Uterus (tissue), 4 donors: ENCODE data around the gene OR52J3. TPM values are rescaled to one million over a fixed set of nuclear protein-coding genes. Genes with fewer than 3 reads are reported as not detected.
"Not testable (repeated sequence)": the region's sequence is repeated elsewhere in the genome, so short reads cannot be mapped to it uniquely, and the experiment has no call there.

Experiments used
- DNase-seq, 2 donors: peaks; one replicate each; pipeline ENCODE4 v3.0.0-alpha.2; 2019 to 2020
- H3K27ac ChIP-seq, 2 donors: fragments of 200-600 bp; sonication (generic); 1 replicate in 1 of 2; 2 replicates in 1 of 2; pipeline ENCODE4 v1.5.1; 2016 to 2018
- H3K27me3 ChIP-seq, 2 donors: fragments of 200-600 bp; sonication (generic); one replicate each; pipeline ENCODE4 v1.5.1; 2018 to 2019; ENCODE audit warnings: control low read depth in 1 of 2
- H3K36me3 ChIP-seq, 2 donors: fragments of 200-600 bp; sonication (generic); one replicate each; pipeline ENCODE4 v1.5.1; 2019; ENCODE audit warnings: control low read depth in 1 of 2
- H3K4me1 ChIP-seq, 2 donors: fragments of 200-600 bp; sonication (generic); one replicate each; pipeline ENCODE4 v1.5.1; 2018 to 2019; ENCODE audit warnings: control low read depth in 1 of 2
- H3K4me3 ChIP-seq, 2 donors: fragments of 200-600 bp; sonication (generic); 1 replicate in 1 of 2; 2 replicates in 1 of 2; pipeline ENCODE4 v1.5.1; 2018 to 2019; ENCODE audit warnings: mild to moderate bottlenecking in 1 of 2
- H3K9me3 ChIP-seq, 2 donors: fragments of 200-600 bp; sonication (generic); one replicate each; pipeline ENCODE4 v1.5.1; 2019; ENCODE audit warnings: control low read depth in 1 of 2
- CTCF ChIP-seq, 4 experiments: fragments of 200-600 bp in 2 of 4; fragments of 450-650 bp in 2 of 4; sonication (generic) in 2 of 4; IDR thresholded peaks; one replicate each; pipeline ENCODE4 v1.5.1; 2016 to 2019; ENCODE audit warnings: antibody characterized with exemption in 4 of 4, mild to moderate bottlenecking in 2 of 4, moderate library complexity in 1 of 4
- POLR2A ChIP-seq, 2 donors: fragments of 450-650 bp; IDR thresholded peaks; one replicate each; pipeline ENCODE4 v1.6.1; 2016; ENCODE audit warnings: antibody characterized with exemption in 2 of 2, mild to moderate bottlenecking in 1 of 2, moderate library complexity in 1 of 2
- intact Hi-C: fragments of 100-400 bp; cut with DNase I; formaldehyde crosslinking; loops from one replicate; pipeline ENCODE4 v1.15.1; 2023; ENCODE audit warnings: low total_unique reads
- total RNA-seq, 4 donors: library from RNA; depleted of rRNA in 3 of 4; stranded (reverse); fragments of >200 nt in 3 of 4; gene quantifications; one replicate each; pipeline versions ENCODE4 v1.1.0 to v1.2.4, GENCODE V29; 2014 to 2023
- donor health status: DM: yes; HTN: yes; CAD: no.

Gene OR52J3
- total RNA-seq, 4 donors from 2014 or later = not detected

DNA sequence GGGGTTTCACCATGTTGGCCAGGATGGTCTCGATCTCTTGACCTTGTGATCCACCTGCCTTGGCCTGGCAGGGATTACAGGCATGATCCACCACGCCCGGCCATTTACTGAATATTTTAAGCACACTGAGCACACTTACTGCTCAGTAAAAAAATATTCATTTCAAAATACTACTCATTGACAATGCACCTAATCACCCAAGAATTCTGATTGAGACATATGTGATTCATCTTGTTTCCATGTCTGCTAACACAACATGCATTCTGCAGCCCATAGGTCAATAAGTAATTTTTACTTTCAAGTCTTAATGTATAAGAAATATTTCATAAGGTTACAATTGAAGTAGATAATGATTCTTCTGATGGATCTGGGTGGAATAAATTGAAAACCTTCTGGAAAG is 4.2 kb upstream of the OR52J3 start:
- no peak overlapping the region for H3K4me3 ChIP-seq
- no peaks in the 10 kb centered on the region for H3K27me3 ChIP-seq
- no peaks in the 10 kb centered on the region for H3K4me1 ChIP-seq
- intact Hi-C loops = no loop called here
- TF ChIP-seq CTCF (IDR thresholded peaks at IDR 0.05) (no peak), POLR2A (IDR thresholded peaks at IDR 0.05) (no peak)
- H3K9me3 ChIP-seq = no peaks in the 10 kb centered on the region
- H3K27ac ChIP-seq = no peak overlapping the region
- DNase-seq = no peak
- no peaks in the 10 kb centered on the region for H3K36me3 ChIP-seq

GRCh38 chr11:5043380-5043779 is 2.9 kb upstream of the OR52J3 start:
- Histone ChIP-seq H3K27ac (no peak overlapping the region), H3K36me3 (no peaks in the 10 kb centered on the region), H3K4me1 (no peaks in the 10 kb centered on the region), H3K4me3 (no peak overlapping the region), H3K27me3 (no peaks in the 10 kb centered on the region), H3K9me3 (no peaks in the 10 kb centered on the region)
- TF ChIP-seq CTCF (IDR thresholded peaks at IDR 0.05) (no peak), POLR2A (IDR thresholded peaks at IDR 0.05) (no peak)
- intact Hi-C loops = no loop called here
- DNase-seq = no peak

DNA sequence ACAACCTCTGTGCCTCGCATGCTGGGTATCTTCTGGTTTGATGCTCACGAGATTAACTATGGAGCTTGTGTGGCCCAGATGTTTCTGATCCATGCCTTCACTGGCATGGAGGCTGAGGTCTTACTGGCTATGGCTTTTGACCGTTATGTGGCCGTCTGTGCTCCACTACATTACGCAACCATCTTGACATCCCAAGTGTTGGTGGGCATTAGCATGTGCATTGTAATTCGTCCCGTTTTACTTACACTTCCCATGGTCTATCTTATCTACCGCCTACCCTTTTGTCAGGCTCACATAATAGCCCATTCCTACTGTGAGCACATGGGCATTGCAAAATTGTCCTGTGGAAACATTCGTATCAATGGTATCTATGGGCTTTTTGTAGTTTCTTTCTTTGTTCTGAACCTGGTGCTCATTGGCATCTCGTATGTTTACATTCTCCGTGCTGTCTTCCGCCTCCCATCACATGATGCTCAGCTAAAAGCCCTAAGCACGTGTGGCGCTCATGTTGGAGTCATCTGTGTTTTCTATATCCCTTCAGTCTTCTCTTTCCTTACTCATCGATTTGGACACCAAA is 516 bp downstream of the OR52J3 start:
- no peak overlapping the region for H3K4me3 ChIP-seq
- no peaks in the 10 kb centered on the region for H3K4me1 ChIP-seq
- TF ChIP-seq POLR2A (IDR thresholded peaks at IDR 0.05) = no peak
- TF ChIP-seq CTCF (IDR thresholded peaks at IDR 0.05) = no peak
- H3K36me3 ChIP-seq = no peaks in the 10 kb centered on the region
- intact Hi-C loops = no loop called here
- no peak overlapping the region for H3K27ac ChIP-seq
- H3K9me3 ChIP-seq = no peaks in the 10 kb centered on the region
- H3K27me3 ChIP-seq = no peaks in the 10 kb centered on the region
- no peak for DNase-seq

GRCh38 chr11:5058679-5059078 is 12.4 kb downstream of the OR52J3 start:
- DNase-seq, H3K27me3 ChIP-seq, intact Hi-C loops, H3K9me3 ChIP-seq, H3K4me1 ChIP-seq, H3K36me3 ChIP-seq, H3K27ac ChIP-seq, H3K4me3 ChIP-seq: not testable (repeated sequence)

DNA sequence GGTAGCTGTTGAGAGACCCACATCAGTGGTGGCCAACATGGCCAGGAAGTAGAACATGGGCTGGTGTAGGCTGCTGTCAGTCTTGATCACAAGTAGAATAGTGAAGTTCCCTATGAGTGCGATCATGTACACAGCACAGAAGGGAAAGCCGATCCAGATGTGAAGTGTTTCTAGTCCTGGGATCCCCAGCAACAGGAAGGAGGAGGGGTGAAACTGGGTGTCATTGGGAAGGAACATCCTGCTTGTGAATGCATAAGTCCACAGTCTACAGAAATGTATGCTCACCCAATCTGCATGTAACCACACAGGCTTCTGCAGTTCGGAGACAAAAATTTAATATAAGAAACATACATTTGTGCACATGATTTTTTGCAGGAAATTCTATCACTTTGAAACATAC is 13.1 kb downstream of the OR52J3 start, which contains the start of gene OR52E2:
TSS of gene OR52E2 (minus strand) at position 237 of the 400 bp plus-strand sequence. CDS start at position 237, 0 bp downstream.
- H3K4me3 ChIP-seq = no peak within 1 kb of the TSS
- H3K4me1 ChIP-seq = no peaks in the 10 kb centered on the region
- no peak within 1 kb of the TSS for H3K27ac ChIP-seq
- H3K36me3 ChIP-seq = no peaks in the 10 kb centered on the region
- no peak for DNase-seq
- no peak for TF ChIP-seq POLR2A (IDR thresholded peaks at IDR 0.05)
- no peaks in the 10 kb centered on the region for H3K27me3 ChIP-seq
- no peaks in the 10 kb centered on the region for H3K9me3 ChIP-seq
- intact Hi-C loops = no loop called here

GRCh38 chr11:5065027-5065426 is 18.7 kb downstream of the OR52J3 start:
- Histone ChIP-seq H3K4me3 (no peak overlapping the region), H3K4me1 (no peaks in the 10 kb centered on the region), H3K27ac (no peak overlapping the region), H3K36me3 (no peaks in the 10 kb centered on the region), H3K27me3 (no peaks in the 10 kb centered on the region), H3K9me3 (no peaks in the 10 kb centered on the region)
- DNase-seq = no peak
- TF ChIP-seq CTCF (IDR thresholded peaks at IDR 0.05) (no peak), POLR2A (IDR thresholded peaks at IDR 0.05) (no peak)
- intact Hi-C loops = no loop called here
